Thyroid gland (tissue), 4 donors: ENCODE results near the gene NECAB3.

ENCODE experiments used
- CTCF ChIP-seq, 6 experiments: fragments of 200-600 bp in 3 of 6; fragments of 450-650 bp in 3 of 6; sonication (generic) in 3 of 6; IDR thresholded peaks; one replicate each; pipeline ENCODE4 v1.5.1; 2016 to 2019; ENCODE audit warnings: antibody characterized with exemption in 6 of 6, mild to moderate bottlenecking in 2 of 6, inconsistent platforms in 1 of 6, moderate library complexity in 1 of 6
- POLR2A ChIP-seq, 2 donors: fragments of 450-650 bp; IDR thresholded peaks; one replicate each; pipeline ENCODE4 v1.6.1; 2017; ENCODE audit warnings: antibody characterized with exemption in 2 of 2, mild to moderate bottlenecking in 2 of 2, moderate library complexity in 1 of 2

GRCh38 chr20:33651562-33652048, 22.6 kb downstream of the NECAB3 start:
- no peak for TF ChIP-seq POLR2A (IDR thresholded peaks at IDR 0.05)
- no peak for TF ChIP-seq CTCF (IDR thresholded peaks at IDR 0.05)
